Astrocyte of the spinal cord (primary cell): ENCODE data around the gene CLDN16.
A peak's percentile ranks its signal among the peaks of the same experiment; 100 is the strongest.

Source experiments
- DNase-seq: peaks from one replicate; pipeline ENCODE4 v3.0.0; 2011; ENCODE audit warnings: low read depth, low spot score
- H3K4me3 ChIP-seq: 2 replicates; pipeline ENCODE4 v1.5.1; 2011; ENCODE audit warnings: low read depth, mild to moderate bottlenecking, low read length, moderate library complexity
- in situ Hi-C: cut with HindIII; loops from 2 replicates; pipeline ENCODE4 v1.10.0; 2017; ENCODE audit warnings: low sequenced_read_pairs
- TF ChIP-seq, protein P1 (sequence below): IDR thresholded peaks from 2 replicates; pipeline ENCODE4 v1.5.1; 2012; ENCODE audit warnings: low read depth, mild to moderate bottlenecking, low read length, inconsistent platforms

The CLDN16 gene

DNA sequence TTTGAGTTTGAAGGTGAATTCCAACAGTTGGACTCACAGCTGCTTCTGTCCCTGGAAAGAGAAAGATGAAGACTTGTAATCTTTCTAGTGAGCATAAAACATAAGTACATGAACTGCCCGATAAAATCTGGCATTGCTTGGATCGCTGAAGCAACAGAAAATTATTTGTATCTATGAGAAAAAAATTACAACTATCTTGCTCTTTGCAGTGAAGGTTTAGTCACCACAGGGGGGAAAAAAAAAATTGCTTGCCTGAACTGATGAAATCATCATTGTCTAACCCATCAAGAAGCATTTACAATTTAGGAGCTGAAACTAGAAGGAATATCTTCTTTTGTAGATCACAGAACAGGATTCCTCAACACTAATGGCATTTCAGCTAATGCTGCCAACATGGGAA, 41.7 kb downstream of the CLDN16 start:
- no peak overlapping the region for H3K4me3 ChIP-seq
- TF ChIP-seq, protein P1, sequence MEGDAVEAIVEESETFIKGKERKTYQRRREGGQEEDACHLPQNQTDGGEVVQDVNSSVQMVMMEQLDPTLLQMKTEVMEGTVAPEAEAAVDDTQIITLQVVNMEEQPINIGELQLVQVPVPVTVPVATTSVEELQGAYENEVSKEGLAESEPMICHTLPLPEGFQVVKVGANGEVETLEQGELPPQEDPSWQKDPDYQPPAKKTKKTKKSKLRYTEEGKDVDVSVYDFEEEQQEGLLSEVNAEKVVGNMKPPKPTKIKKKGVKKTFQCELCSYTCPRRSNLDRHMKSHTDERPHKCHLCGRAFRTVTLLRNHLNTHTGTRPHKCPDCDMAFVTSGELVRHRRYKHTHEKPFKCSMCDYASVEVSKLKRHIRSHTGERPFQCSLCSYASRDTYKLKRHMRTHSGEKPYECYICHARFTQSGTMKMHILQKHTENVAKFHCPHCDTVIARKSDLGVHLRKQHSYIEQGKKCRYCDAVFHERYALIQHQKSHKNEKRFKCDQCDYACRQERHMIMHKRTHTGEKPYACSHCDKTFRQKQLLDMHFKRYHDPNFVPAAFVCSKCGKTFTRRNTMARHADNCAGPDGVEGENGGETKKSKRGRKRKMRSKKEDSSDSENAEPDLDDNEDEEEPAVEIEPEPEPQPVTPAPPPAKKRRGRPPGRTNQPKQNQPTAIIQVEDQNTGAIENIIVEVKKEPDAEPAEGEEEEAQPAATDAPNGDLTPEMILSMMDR = no peak
- in situ Hi-C loops = no loop called here
- DNase-seq = peak; percentile 24

DNA sequence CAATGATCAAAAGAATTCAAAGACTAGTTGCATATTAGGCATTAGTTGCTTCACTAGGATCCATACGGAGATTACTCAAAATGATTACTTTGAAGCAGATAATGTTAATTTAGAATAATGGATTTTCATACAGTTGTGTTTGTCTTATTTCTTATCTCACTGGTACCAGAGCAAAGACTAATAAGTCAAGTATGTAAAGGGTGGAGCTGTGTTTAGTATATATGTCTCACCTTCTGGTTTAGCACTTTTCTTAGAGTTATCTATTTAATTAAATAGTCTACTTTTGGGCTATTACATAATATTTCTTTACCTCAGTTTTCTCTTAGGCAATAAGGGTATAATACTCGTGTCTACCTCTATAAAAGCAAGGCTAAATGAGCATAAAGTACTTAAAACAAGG, 42.9 kb downstream of the CLDN16 start:
- TF ChIP-seq, protein P1 = no peak
- H3K4me3 ChIP-seq = no peak overlapping the region
- in situ Hi-C loops = no loop called here
- DNase-seq = no peak

DNA sequence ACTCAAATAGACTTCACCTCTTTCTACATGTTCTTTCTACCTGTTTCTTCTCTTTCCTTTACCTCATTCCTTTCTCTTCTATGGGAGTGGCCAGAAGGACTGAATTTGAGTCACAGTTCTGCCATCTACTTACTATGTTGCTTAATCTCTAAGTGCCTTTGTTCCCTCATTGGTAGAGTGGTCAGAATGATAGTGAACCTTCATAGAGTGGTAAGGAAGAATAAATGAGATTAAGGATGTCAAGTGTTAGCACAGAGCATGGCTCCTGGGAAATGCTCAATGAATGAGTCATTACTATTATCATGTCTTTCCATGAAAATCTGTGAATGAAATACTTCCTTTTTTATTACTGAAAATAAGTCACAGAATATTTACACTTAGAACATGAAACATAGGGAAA, 44.3 kb downstream of the CLDN16 start:
- in situ Hi-C loops = no loop called here
- H3K4me3 ChIP-seq = no peak overlapping the region
- no peak for DNase-seq
- TF ChIP-seq, protein P1 = no peak

GRCh38 chr3:190433626-190434025, 45.7 kb downstream of the CLDN16 start:
- in situ Hi-C loops = no loop called here
- TF ChIP-seq, protein P1 = no peak
- H3K4me3 ChIP-seq = no peak overlapping the region
- no peak for DNase-seq

DNA sequence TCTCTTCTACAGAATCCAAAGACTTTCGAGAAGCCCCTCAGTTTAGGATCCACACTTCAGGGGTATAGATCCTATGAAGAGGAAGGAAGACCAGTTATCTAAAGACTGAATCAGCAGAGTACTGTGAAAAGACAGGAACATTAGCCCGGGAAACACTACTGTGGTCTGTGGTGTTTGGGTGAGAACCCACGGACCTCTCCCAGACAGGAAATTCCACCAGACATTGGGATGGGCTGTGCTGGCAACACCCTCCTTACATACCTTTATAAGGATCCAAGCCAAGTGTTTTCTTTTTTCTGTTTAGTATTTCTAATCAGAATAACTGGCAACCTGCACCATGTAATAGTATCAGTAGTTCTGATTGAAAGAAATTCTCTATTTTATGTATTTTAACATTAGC, 47.7 kb downstream of the CLDN16 start:
- no peak overlapping the region for H3K4me3 ChIP-seq
- in situ Hi-C loops = no loop called here
- DNase-seq = peak; percentile 27
- TF ChIP-seq, protein P1 = no peak

GRCh38 chr3:190436331-190436730, 48.4 kb downstream of the CLDN16 start:
- in situ Hi-C loops = no loop called here
- no peak overlapping the region for H3K4me3 ChIP-seq
- TF ChIP-seq, protein P1 = no peak
- DNase-seq = no peak

DNA sequence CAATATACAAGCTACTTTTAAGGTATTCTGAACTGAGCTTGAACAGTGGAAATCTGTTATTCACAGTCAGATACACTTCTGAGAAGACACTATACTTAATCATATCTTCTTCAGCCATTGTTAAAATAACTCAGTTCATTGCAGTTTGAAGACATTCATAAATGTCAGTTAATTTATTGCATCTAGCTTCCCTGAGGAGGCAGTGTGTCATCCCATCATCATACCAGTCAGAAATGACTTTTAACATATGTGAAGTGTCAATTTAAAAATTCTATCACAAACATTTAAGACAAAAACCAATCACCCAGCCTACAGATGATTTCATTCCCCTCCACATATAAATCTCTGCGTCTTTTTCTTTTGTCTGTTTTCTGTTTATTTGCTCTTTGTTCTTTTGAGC, 54.3 kb downstream of the CLDN16 start:
- in situ Hi-C loops = no loop called here
- DNase-seq = no peak
- TF ChIP-seq, protein P1 = no peak
- no peak overlapping the region for H3K4me3 ChIP-seq
